Amniotic epithelial cell (primary cell): ENCODE measurements around the gene CNTD1.
"Not testable (repeated sequence)": the region's sequence is repeated elsewhere in the genome, so short reads cannot be mapped to it uniquely, and the experiment has no call there.

ENCODE experiments used
- DNase-seq: peaks from one replicate; pipeline ENCODE4 v3.0.0-alpha.2; 2010; ENCODE audit warnings: low read depth

CNTD1 gene

GRCh38 chr17:42798383-42799380 lies at the start of gene CNTD1, which contains the start of gene COA3:
CNTD1 (plus strand) TSS chr17:42798861; CDS start chr17:42799068, 207 bp downstream.
COA3 (minus strand) TSS chr17:42798704; CDS start chr17:42798681, 23 bp downstream.
- DNase-seq, result peak; percentile 82

- no peak for DNase-seq
These were observed 49.5 kb upstream of the CNTD1 start for GRCh38 chr17:42748908-42749798.

- no peak for DNase-seq
These were observed 47.8 kb upstream of the CNTD1 start for GRCh38 chr17:42750739-42751344.

GRCh38 chr17:42751628-42752027 lies 47.0 kb upstream of the CNTD1 start:
- peak; percentile 78 for DNase-seq

GRCh38 chr17:42754782-42755181 lies 43.9 kb upstream of the CNTD1 start:
- DNase-seq, result no peak

GRCh38 chr17:42759982-42760651 lies 38.5 kb upstream of the CNTD1 start:
- no peak for DNase-seq

GRCh38 chr17:42760652-42761581 lies 37.7 kb upstream of the CNTD1 start, which contains the start of gene RAMP2:
RAMP2 (plus strand) TSS chr17:42761227; CDS start chr17:42761262, 35 bp downstream.
- no peak for DNase-seq

GRCh38 chr17:42761638-42762037 lies 37.0 kb upstream of the CNTD1 start:
- DNase-seq, result no peak

GRCh38 chr17:42766124-42766523 lies 32.5 kb upstream of the CNTD1 start:
- DNase-seq, result no peak

- DNase-seq, result no peak
These were observed 31.1 kb upstream of the CNTD1 start for GRCh38 chr17:42767512-42767911.

GRCh38 chr17:42768006-42768405 lies 30.7 kb upstream of the CNTD1 start:
- DNase-seq, result not testable (repeated sequence)

- DNase-seq, result not testable (repeated sequence)
These were observed 28.7 kb upstream of the CNTD1 start for GRCh38 chr17:42769964-42770363.

- DNase-seq, result no peak
These were observed 25.7 kb upstream of the CNTD1 start for GRCh38 chr17:42772945-42773289.

GRCh38 chr17:42773290-42774035 lies 25.2 kb upstream of the CNTD1 start, which contains the start of gene VPS25:
VPS25 (plus strand) TSS chr17:42773449; CDS start chr17:42773476, 27 bp downstream.
- DNase-seq, result peak; percentile 84

GRCh38 chr17:42774066-42774745 lies 24.5 kb upstream of the CNTD1 start:
- DNase-seq, result peak; percentile 52

- peak; percentile 33 for DNase-seq
These were observed 23.0 kb upstream of the CNTD1 start for GRCh38 chr17:42775534-42776098.

GRCh38 chr17:42778570-42778969 lies 20.1 kb upstream of the CNTD1 start:
- no peak for DNase-seq

- DNase-seq, result no peak
These were observed 19.2 kb upstream of the CNTD1 start for GRCh38 chr17:42779304-42779935.
